Keratinocyte (primary cell): ENCODE measurements around the gene TIMM22.

Experiments
- CTCF ChIP-seq, 3 experiments: IDR thresholded peaks in 1 of 3; conservative IDR thresholded peaks in 1 of 3; optimal IDR thresholded peaks in 1 of 3; 2 replicates in 2 of 3; 3 replicates in 1 of 3; pipeline versions ENCODE3 to v1.5.1; 2011; ENCODE audit warnings: low read length in 3 of 3, mild to moderate bottlenecking in 3 of 3, moderate library complexity in 2 of 3, control low read depth in 1 of 3, inconsistent platforms in 1 of 3; ENCODE audit not compliant: insufficient read depth in 2 of 3; ENCODE audit errors: extremely low read depth in 1 of 3
- EZH2 ChIP-seq: IDR thresholded peaks from one replicate; pipeline ENCODE4 v1.6.1; 2012; ENCODE audit warnings: inconsistent platforms, mild to moderate bottlenecking, low read length, moderate library complexity

GRCh38 chr17:1038459-1039122 lies 41.7 kb downstream of the TIMM22 start:
- no peak for TF ChIP-seq CTCF (optimal IDR thresholded peaks at IDR 0.05 in 1 of 3, IDR thresholded peaks at IDR 0.05 in 1 of 3, conservative IDR thresholded peaks at IDR 0.05 in 1 of 3; ENCODE audit: extremely low read depth in 1 of 3, insufficient read depth in 2 of 3, low read length in 3 of 3)
- TF ChIP-seq EZH2: no peak
